Measurements from ENCODE around the gene AZGP1.

AZGP1 gene

DNA sequence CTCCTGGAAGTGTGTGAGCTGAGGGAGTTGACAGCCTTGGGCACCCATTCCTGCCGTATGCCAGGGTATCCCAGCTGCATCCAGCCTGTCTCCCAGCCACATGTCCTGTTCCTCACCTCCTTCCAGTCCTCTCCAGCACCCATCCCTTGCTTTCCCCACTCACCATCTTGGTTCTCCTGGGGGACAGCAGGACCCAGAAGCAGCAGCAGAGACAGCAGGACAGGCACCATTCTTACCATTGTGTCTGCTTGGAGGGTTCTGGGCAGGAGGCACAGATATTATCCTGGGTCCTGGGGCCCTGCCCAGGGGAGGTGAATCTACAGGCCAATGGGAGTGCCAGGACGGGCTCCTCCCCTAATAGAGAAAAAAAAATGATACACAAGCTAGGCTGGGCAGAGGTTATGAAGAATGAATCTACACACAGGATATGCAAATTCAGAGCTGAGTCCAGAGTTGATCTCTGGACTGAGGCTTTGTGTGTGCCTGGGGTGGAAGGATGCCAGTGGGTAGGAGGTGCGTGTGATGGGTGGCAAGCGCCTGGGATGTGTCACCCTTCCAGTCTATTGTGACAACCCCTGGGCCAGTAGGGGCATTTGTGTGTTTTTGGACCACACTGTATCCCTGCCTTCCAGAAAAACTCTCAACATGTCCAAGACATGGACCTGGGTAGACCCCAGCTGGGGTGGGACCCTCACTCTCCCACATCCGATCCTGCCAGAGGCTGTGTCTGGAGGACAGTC is at the start of gene AZGP1:
Gene AZGP1, minus strand, starts transcription at position 250 of the 740 bp plus-strand sequence. Its CDS starts 11 bp downstream, at position 239.
- ChIA-PET POLR2A (no interaction called here), CTCF (interaction anchor here (1.1 kb wide), 1 partner anchor 14 kb away, joined by 4 read pairs; no protein-coding TSS in a partner anchor)
- no peak for TF ChIP-seq HDGF (IDR thresholded peaks at IDR 0.05; ENCODE audit: borderline replicate concordance)
- no peak for TF ChIP-seq SP1 (IDR thresholded peaks at IDR 0.05)
- no peak for TF ChIP-seq SUZ12 (IDR thresholded peaks at IDR 0.05)
- no peak for TF ChIP-seq LEF1 (IDR thresholded peaks at IDR 0.05; ENCODE audit: borderline replicate concordance)
- no peak for TF ChIP-seq TARDBP (IDR thresholded peaks at IDR 0.05)
- TF ChIP-seq ARNT (IDR thresholded peaks at IDR 0.05) = no peak
- no peak for TF ChIP-seq L3MBTL2 (conservative IDR thresholded peaks at IDR 0.05)
- no peak for TF ChIP-seq ZNF384 (IDR thresholded peaks at IDR 0.05)
- no peak for TF ChIP-seq BHLHE40 (IDR thresholded peaks at IDR 0.05; ENCODE audit: borderline replicate concordance)
- no peak for DNase-seq (ENCODE audit: extremely low spot score)

DNA sequence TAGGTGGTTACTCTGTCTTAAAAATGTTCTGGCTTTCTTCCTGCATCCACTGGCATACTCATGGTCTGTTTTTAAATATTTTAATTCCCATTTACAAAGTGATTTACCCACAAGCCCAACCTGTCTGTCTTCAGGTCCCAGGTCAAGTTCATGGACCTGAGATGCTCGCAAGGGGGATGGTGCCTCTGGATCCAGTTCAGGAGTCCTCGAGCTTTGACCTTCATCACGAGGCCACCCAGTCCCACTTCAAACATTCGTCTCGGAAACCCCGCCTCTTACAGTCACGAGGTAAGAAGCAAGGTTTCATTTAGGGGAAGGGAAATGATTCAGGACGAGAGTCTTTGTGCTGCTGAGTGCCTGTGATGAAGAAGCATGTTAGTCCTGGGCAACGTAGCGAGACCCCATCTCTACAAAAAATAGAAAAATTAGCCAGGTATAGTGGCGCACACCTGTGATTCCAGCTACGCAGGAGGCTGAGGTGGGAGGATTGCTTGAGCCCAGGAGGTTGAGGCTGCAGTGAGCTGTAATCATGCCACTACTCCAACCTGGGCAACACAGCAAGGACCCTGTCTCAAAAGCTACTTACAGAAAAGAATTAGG is 48.3 kb upstream of the AZGP1 start:
- no peak for DNase-seq (ENCODE audit: extremely low spot score)
- TF ChIP-seq CTBP1 (IDR thresholded peaks at IDR 0.05; ENCODE audit: borderline replicate concordance) (no peak), LEF1 (IDR thresholded peaks at IDR 0.05; ENCODE audit: borderline replicate concordance) (no peak), FOXM1 (IDR thresholded peaks at IDR 0.05; ENCODE audit: borderline replicate concordance) (no peak)
- POLR2A ChIA-PET = interaction anchor here (1.1 kb wide), 1 partner anchor 9 kb away, joined by 3 read pairs; the partner anchor contains the start of gene ZKSCAN1
- CTCF ChIA-PET = no interaction called here

DNA sequence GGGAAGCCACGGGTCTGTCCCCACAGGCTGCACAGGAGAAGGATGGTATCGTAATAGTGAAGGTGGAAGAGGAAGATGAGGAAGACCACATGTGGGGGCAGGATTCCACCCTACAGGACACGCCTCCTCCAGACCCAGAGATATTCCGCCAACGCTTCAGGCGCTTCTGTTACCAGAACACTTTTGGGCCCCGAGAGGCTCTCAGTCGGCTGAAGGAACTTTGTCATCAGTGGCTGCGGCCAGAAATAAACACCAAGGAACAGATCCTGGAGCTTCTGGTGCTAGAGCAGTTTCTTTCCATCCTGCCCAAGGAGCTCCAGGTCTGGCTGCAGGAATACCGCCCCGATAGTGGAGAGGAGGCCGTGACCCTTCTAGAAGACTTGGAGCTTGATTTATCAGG is 47.7 kb upstream of the AZGP1 start:
- TF ChIP-seq ARNT (IDR thresholded peaks at IDR 0.05) = no peak
- no peak for TF ChIP-seq SP1 (IDR thresholded peaks at IDR 0.05)
- no peak for TF ChIP-seq ELF4 (IDR thresholded peaks at IDR 0.05)
- no peak for TF ChIP-seq L3MBTL2 (conservative IDR thresholded peaks at IDR 0.05)
- no peak for TF ChIP-seq NFRKB (IDR thresholded peaks at IDR 0.05)
- no peak for TF ChIP-seq ZNF384 (IDR thresholded peaks at IDR 0.05)
- no peak for TF ChIP-seq TARDBP (IDR thresholded peaks at IDR 0.05)
- TF ChIP-seq SUZ12 (IDR thresholded peaks at IDR 0.05) = no peak
- no peak for TF ChIP-seq CTBP1 (IDR thresholded peaks at IDR 0.05; ENCODE audit: borderline replicate concordance)
- TF ChIP-seq LEF1 (IDR thresholded peaks at IDR 0.05; ENCODE audit: borderline replicate concordance) = no peak
- CTCF ChIA-PET = no interaction called here
- DNase-seq (ENCODE audit: extremely low spot score) = no peak
- POLR2A ChIA-PET = no interaction called here

- no peak for DNase-seq (ENCODE audit: extremely low spot score)
- POLR2A ChIA-PET = no interaction called here
- TF ChIP-seq FOXK2 (IDR thresholded peaks at IDR 0.05) = no peak
- no peak for TF ChIP-seq BHLHE40 (IDR thresholded peaks at IDR 0.05; ENCODE audit: borderline replicate concordance)
- CTCF ChIA-PET = no interaction called here
These were observed 46.8 kb upstream of the AZGP1 start for GRCh38 chr7:100022621-100023020.

DNA sequence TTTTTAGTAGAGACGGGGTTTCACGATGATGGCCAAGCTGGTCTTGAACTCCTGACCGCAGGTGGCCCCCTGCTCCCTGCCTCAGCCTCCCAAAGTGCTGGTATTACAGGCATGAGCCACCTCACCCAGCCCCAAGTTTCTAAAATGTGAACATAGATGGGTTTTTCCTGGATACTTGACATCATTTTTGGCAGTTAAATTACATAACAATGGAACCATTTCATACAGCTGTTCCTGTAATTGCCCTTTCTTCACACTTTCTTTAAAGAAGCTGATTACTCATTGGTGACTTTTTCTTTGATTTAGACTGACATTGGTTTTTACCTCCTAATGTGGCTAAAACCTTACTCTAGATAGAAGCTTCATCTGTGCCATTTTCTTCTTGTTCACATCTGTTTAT is 45.5 kb upstream of the AZGP1 start:
- no peak for DNase-seq (ENCODE audit: extremely low spot score)
- POLR2A ChIA-PET = no interaction called here
- TF ChIP-seq L3MBTL2 (conservative IDR thresholded peaks at IDR 0.05) (no peak), FOXA1 (IDR thresholded peaks at IDR 0.05) (no peak), HDGF (IDR thresholded peaks at IDR 0.05; ENCODE audit: borderline replicate concordance) (no peak), LEF1 (IDR thresholded peaks at IDR 0.05; ENCODE audit: borderline replicate concordance) (no peak), SP1 (IDR thresholded peaks at IDR 0.05) (no peak), ELF4 (IDR thresholded peaks at IDR 0.05) (no peak), ARNT (IDR thresholded peaks at IDR 0.05) (no peak), ZNF384 (IDR thresholded peaks at IDR 0.05) (no peak), TARDBP (IDR thresholded peaks at IDR 0.05) (no peak), CTBP1 (IDR thresholded peaks at IDR 0.05; ENCODE audit: borderline replicate concordance) (no peak), NFRKB (IDR thresholded peaks at IDR 0.05) (no peak), SUZ12 (IDR thresholded peaks at IDR 0.05) (no peak), FOXM1 (IDR thresholded peaks at IDR 0.05; ENCODE audit: borderline replicate concordance) (no peak), BHLHE40 (IDR thresholded peaks at IDR 0.05; ENCODE audit: borderline replicate concordance) (no peak), FOXK2 (IDR thresholded peaks at IDR 0.05) (no peak)
- TF ChIP-seq, protein P1, sequence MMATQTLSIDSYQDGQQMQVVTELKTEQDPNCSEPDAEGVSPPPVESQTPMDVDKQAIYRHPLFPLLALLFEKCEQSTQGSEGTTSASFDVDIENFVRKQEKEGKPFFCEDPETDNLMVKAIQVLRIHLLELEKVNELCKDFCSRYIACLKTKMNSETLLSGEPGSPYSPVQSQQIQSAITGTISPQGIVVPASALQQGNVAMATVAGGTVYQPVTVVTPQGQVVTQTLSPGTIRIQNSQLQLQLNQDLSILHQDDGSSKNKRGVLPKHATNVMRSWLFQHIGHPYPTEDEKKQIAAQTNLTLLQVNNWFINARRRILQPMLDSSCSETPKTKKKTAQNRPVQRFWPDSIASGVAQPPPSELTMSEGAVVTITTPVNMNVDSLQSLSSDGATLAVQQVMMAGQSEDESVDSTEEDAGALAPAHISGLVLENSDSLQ (IDR thresholded peaks at IDR 0.05) = no peak
- CTCF ChIA-PET = no interaction called here

- TF ChIP-seq FOXM1 (IDR thresholded peaks at IDR 0.05; ENCODE audit: borderline replicate concordance) = no peak
- no peak for TF ChIP-seq LEF1 (IDR thresholded peaks at IDR 0.05; ENCODE audit: borderline replicate concordance)
- no peak for TF ChIP-seq ARNT (IDR thresholded peaks at IDR 0.05)
- no peak for TF ChIP-seq SP1 (IDR thresholded peaks at IDR 0.05)
- TF ChIP-seq, protein P1 (IDR thresholded peaks at IDR 0.05) = no peak
- no peak for TF ChIP-seq FOXK2 (IDR thresholded peaks at IDR 0.05)
- no peak for TF ChIP-seq NFRKB (IDR thresholded peaks at IDR 0.05)
- TF ChIP-seq HDGF (IDR thresholded peaks at IDR 0.05; ENCODE audit: borderline replicate concordance) = no peak
- no peak for TF ChIP-seq ELF4 (IDR thresholded peaks at IDR 0.05)
- no peak for TF ChIP-seq TARDBP (IDR thresholded peaks at IDR 0.05)
- no peak for TF ChIP-seq FOXA1 (IDR thresholded peaks at IDR 0.05)
- no peak for TF ChIP-seq ZNF384 (IDR thresholded peaks at IDR 0.05)
- no peak for TF ChIP-seq SUZ12 (IDR thresholded peaks at IDR 0.05)
- TF ChIP-seq CTBP1 (IDR thresholded peaks at IDR 0.05; ENCODE audit: borderline replicate concordance) = no peak
- no peak for TF ChIP-seq L3MBTL2 (conservative IDR thresholded peaks at IDR 0.05)
- TF ChIP-seq BHLHE40 (IDR thresholded peaks at IDR 0.05; ENCODE audit: borderline replicate concordance) = no peak
- DNase-seq (ENCODE audit: extremely low spot score) = no peak
- CTCF ChIA-PET = no interaction called here
These were observed 44.1 kb upstream of the AZGP1 start for GRCh38 chr7:100019908-100020307.

More at GRCh38 chr7:100019908-100020307, 44.1 kb upstream of the AZGP1 start:
- POLR2A ChIA-PET = no interaction called here
